ENCODE results near the gene SLC30A4. TPM values are rescaled to one million over a fixed set of nuclear protein-coding genes. Genes with fewer than 3 reads are reported as not detected.

SLC30A4 gene
- total RNA-seq, 1 donor from 2014 or later: 3.9 TPM

DNA sequence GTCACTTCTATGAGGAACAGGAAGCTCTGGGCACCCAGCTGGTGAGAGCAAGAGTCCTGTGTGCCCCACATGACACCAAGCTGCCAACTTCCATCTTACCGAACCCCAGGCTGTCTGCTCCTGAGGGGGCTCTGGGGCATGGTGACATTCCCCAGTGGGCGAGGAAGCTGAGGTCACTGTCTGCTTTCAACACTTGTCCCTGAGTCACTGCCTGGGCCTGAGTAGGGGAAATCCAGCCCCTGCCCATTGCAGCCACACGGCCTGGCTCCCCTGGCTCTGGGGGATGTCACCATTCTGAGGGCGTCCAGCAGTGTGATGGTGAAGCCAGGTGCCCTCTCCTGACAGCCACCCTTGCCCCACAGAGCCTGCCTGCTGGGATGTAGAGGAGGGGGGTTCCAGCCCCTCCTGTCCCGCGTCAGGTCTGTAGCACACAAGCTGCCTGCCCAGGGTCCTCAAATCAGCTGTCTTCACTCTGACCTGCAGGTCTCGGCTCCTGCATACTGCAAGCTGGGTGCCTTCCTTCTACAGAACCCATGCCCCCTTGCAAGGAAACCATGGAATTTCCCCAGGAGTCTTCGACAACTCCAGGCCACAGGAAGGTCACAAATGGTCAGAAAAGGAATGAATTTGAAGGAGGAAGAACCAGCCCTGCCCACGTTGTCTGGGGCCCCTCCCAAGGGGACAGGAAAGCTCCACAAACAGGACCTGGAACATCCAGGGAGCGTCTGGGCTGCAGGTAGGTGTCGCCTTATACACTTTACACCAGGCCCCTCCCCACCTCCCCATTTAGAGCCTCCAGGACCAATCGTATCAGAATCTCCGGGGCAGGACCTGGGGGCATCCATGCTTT, 74.3 kb downstream of the SLC30A4 start:
- Mint-ChIP-seq H3K4me3 (no peak overlapping the region), H3K27ac (peak overlapping the region; percentile 33), H3K9me3 (no peaks in the 10 kb centered on the region), H3K27me3 (peaks cover 5% of the 10 kb centered on the region), H3K36me3 (ENCODE audit: low read depth) (no peaks in the 10 kb centered on the region), H3K4me1 (peaks cover 6% of the 10 kb centered on the region)
- DNase-seq (no peak), ATAC-seq (ENCODE audit: low read depth) (peak; percentile 31)
- TF ChIP-seq, protein P1, sequence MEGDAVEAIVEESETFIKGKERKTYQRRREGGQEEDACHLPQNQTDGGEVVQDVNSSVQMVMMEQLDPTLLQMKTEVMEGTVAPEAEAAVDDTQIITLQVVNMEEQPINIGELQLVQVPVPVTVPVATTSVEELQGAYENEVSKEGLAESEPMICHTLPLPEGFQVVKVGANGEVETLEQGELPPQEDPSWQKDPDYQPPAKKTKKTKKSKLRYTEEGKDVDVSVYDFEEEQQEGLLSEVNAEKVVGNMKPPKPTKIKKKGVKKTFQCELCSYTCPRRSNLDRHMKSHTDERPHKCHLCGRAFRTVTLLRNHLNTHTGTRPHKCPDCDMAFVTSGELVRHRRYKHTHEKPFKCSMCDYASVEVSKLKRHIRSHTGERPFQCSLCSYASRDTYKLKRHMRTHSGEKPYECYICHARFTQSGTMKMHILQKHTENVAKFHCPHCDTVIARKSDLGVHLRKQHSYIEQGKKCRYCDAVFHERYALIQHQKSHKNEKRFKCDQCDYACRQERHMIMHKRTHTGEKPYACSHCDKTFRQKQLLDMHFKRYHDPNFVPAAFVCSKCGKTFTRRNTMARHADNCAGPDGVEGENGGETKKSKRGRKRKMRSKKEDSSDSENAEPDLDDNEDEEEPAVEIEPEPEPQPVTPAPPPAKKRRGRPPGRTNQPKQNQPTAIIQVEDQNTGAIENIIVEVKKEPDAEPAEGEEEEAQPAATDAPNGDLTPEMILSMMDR (IDR thresholded peaks at IDR 0.05): no peak
- intact Hi-C loops (cut with micrococcal nuclease): no loop called here
- CTCF ChIA-PET: no interaction called here
- POLR2A ChIA-PET: no interaction called here

DNA sequence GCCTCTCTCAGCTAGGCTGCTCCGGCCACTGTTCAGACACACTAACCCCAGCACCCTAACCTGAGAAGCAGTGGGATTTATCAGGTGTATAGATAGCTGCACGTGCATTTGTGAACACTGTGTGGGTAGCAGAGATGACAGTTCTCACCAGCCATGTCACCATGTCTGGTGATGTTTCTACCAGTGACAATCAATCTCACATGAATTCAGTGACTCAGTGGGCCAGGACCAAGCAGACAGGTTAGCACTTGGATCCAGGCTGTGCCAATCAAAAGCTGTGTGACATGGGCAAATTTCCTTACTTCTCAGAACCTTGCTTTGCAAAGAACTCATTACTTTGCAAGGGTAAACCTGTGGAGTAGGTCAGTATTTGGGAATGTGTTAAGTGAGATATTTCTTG, 78.9 kb downstream of the SLC30A4 start:
- TF ChIP-seq, protein P1 (IDR thresholded peaks at IDR 0.05): no peak
- POLR2A ChIA-PET: no interaction called here
- no peaks in the 10 kb centered on the region for H3K36me3 Mint-ChIP-seq (ENCODE audit: low read depth)
- H3K4me1 Mint-ChIP-seq: peaks cover 3% of the 10 kb centered on the region
- intact Hi-C loops (cut with micrococcal nuclease): no loop called here
- no peak for ATAC-seq (ENCODE audit: low read depth)
- DNase-seq: no peak
- H3K9me3 Mint-ChIP-seq: no peaks in the 10 kb centered on the region
- no peak overlapping the region for H3K27ac Mint-ChIP-seq
- peaks cover 5% of the 10 kb centered on the region for H3K27me3 Mint-ChIP-seq
- H3K4me3 Mint-ChIP-seq: no peak overlapping the region
- CTCF ChIA-PET: no interaction called here

DNA sequence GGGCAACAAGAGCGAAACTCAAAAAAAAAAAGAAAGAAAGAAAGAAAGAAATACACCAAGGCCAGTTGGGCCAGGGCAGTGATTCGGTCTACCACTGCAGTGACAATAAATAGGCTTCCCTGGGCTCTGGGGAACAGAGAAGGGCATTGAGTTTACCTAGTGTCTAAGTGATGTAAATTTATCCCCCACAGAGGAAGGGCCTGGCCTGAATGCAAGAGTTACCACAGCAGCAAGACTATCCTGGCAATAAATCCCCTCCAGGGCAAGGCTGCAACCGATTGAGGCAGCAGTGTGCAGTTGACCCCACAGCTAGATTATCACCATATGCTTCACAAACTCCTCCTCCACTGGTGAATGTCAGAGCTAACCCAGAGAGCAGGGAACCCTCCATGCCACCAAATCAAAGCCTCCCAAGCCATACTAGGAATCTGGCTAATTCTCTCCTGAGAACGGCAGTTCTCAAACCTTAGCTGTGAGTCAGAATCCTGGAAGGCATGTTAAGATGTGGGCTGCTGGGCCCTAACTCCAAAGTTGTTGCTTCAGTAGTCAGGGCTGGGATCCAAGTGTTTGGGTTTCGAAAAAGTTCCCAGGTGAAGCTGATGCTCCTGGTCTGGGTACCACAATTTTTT, 79.9 kb downstream of the SLC30A4 start:
- intact Hi-C loops (cut with micrococcal nuclease): no loop called here
- no peaks in the 10 kb centered on the region for H3K9me3 Mint-ChIP-seq
- H3K27me3 Mint-ChIP-seq: peaks cover 5% of the 10 kb centered on the region
- POLR2A ChIA-PET: no interaction called here
- no peak overlapping the region for H3K27ac Mint-ChIP-seq
- H3K4me1 Mint-ChIP-seq: no peaks in the 10 kb centered on the region
- no peak overlapping the region for H3K4me3 Mint-ChIP-seq
- no peak for ATAC-seq (ENCODE audit: low read depth)
- no peak for DNase-seq
- H3K36me3 Mint-ChIP-seq (ENCODE audit: low read depth): no peaks in the 10 kb centered on the region
- CTCF ChIA-PET: interaction anchor here (0.6 to 1.7 kb wide), 2 partner anchors 12 to 13 kb away, joined by 3 to 6 read pairs; no protein-coding TSS in a partner anchor
- TF ChIP-seq, protein P1 (IDR thresholded peaks at IDR 0.05): no peak

DNA sequence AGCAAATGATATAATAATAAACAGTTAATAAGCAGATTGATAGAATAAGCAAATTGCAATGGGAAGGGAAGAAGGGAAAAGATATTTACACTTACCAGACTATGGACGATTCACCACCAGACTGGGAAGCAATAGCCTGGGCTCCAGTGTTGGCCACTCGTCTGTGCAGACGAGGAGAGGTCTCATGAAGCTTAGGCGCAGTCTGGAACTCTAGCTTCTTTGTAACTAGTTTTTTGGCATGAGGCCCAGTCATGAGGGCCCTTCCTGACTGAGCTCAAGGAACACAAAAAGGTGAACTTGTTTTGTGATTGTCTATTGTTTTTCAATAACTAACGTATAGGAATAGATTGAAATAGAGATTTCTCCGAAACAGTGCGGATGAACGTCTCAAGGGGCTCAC, 80.9 kb downstream of the SLC30A4 start:
- POLR2A ChIA-PET: no interaction called here

DNA sequence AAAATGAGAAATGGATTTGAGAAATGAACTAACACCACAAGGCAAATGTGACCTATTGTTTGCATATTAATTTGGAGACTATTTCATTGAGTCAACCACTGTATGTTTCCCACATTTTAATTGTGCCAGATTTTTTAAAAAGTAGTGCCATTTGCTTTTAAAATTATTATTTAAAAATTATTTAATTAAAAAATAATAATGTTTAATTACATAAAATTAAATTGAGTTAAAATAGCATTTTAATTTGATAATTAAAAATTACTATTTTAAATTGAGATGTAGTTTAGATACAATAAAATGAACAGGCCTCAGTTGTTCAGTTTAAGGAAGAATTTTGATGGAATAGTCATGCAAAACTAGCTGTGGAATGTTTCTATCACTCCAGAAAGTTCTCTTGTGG, 81.5 kb downstream of the SLC30A4 start:
- TF ChIP-seq, protein P1 (IDR thresholded peaks at IDR 0.05): no peak
- H3K4me1 Mint-ChIP-seq: no peaks in the 10 kb centered on the region
- no peaks in the 10 kb centered on the region for H3K36me3 Mint-ChIP-seq (ENCODE audit: low read depth)
- ChIA-PET CTCF (no interaction called here), POLR2A (no interaction called here)
- DNase-seq (no peak), ATAC-seq (ENCODE audit: low read depth) (no peak)
- no peak overlapping the region for H3K27ac Mint-ChIP-seq
- peaks cover 5% of the 10 kb centered on the region for H3K27me3 Mint-ChIP-seq
- H3K9me3 Mint-ChIP-seq: no peaks in the 10 kb centered on the region
- H3K4me3 Mint-ChIP-seq: no peak overlapping the region
- intact Hi-C loops (cut with micrococcal nuclease): no loop called here

More for the DNA sequence above, 80.9 kb downstream of the SLC30A4 start:
- H3K4me3 Mint-ChIP-seq: no peak overlapping the region
- H3K9me3 Mint-ChIP-seq: no peaks in the 10 kb centered on the region
- DNase-seq (no peak), ATAC-seq (ENCODE audit: low read depth) (no peak)
- H3K27ac Mint-ChIP-seq: no peak overlapping the region
- H3K36me3 Mint-ChIP-seq (ENCODE audit: low read depth): no peaks in the 10 kb centered on the region
- TF ChIP-seq, protein P1 (IDR thresholded peaks at IDR 0.05): no peak
- peaks cover 5% of the 10 kb centered on the region for H3K27me3 Mint-ChIP-seq
- no peaks in the 10 kb centered on the region for H3K4me1 Mint-ChIP-seq
- CTCF ChIA-PET: interaction anchor here (1.7 kb wide), 1 partner anchor 11 kb away, joined by 6 read pairs; no protein-coding TSS in a partner anchor
- intact Hi-C loops (cut with micrococcal nuclease): no loop called here

Data from activated B cell treated with CpG ODN at 0.5 μM for 24 hours (primary cell).